Loucy (cell line): Measurements from ENCODE around the gene CLK3.

ENCODE experiments used
- H2AFZ ChIP-seq: fragments of 200-600 bp; sonication (generic); 2 replicates; pipeline ENCODE4 v1.6.0; 2016; ENCODE audit warnings: antibody characterized with exemption, mild to moderate bottlenecking, low read length, moderate library complexity
- H3F3A ChIP-seq: fragments of 200-600 bp; 2 replicates; pipeline ENCODE4 v1.6.0; 2016; ENCODE audit warnings: antibody characterized with exemption, low read depth, mild to moderate bottlenecking
- H3K27me3 ChIP-seq: fragments of 200-600 bp; sonication (generic); 2 replicates; pipeline ENCODE4 v1.6.1; 2014; ENCODE audit warnings: low read length, mild to moderate bottlenecking; ENCODE audit not compliant: insufficient read depth, poor library complexity, severe bottlenecking
- H3K36me3 ChIP-seq: fragments of 200-600 bp; sonication (generic); 2 replicates; pipeline ENCODE4 v1.6.1; 2016; ENCODE audit warnings: low read length; ENCODE audit not compliant: insufficient read depth
- H3K4me1 ChIP-seq: fragments of 200-600 bp; sonication (generic); 2 replicates; pipeline ENCODE4 v1.5.1; 2014; ENCODE audit warnings: low read length, mild to moderate bottlenecking; ENCODE audit not compliant: insufficient read depth, poor library complexity, severe bottlenecking
- H3K4me2 ChIP-seq: fragments of 200-600 bp; sonication (generic); 2 replicates; pipeline ENCODE4 v1.6.0; 2014; ENCODE audit warnings: antibody characterized with exemption, low read length, low read depth, mild to moderate bottlenecking; ENCODE audit not compliant: poor library complexity, severe bottlenecking
- H3K4me3 ChIP-seq: fragments of 200-600 bp; sonication (generic); 2 replicates; pipeline ENCODE4 v1.5.1; 2014; ENCODE audit warnings: low read length, mild to moderate bottlenecking, mixed read lengths; ENCODE audit not compliant: poor library complexity, severe bottlenecking
- H3K79me2 ChIP-seq: fragments of 200-600 bp; sonication (generic); 2 replicates; pipeline ENCODE4 v1.6.1; 2014; ENCODE audit warnings: low read length; ENCODE audit not compliant: insufficient read depth
- H3K9ac ChIP-seq: fragments of 200-600 bp; sonication (generic); 2 replicates; pipeline ENCODE4 v1.6.0; 2014; ENCODE audit warnings: mild to moderate bottlenecking, low read depth, low read length, moderate library complexity; ENCODE audit not compliant: poor library complexity, severe bottlenecking
- H3K9me2 ChIP-seq: fragments of 200-600 bp; sonication (generic); replicated peaks from 2 replicates; pipeline ENCODE4 v1.6.1; 2016; ENCODE audit warnings: low read depth, low read length, mixed read lengths
- H3K9me3 ChIP-seq: fragments of 200-600 bp; sonication (generic); 2 replicates; pipeline ENCODE4 v1.6.1; 2014; ENCODE audit warnings: mild to moderate bottlenecking, antibody characterized with exemption, low read length, low read depth; ENCODE audit not compliant: insufficient read depth
- H4K20me1 ChIP-seq: fragments of 200-600 bp; sonication (generic); 2 replicates; pipeline ENCODE4 v1.6.0; 2014; ENCODE audit warnings: antibody characterized with exemption, low read length, mild to moderate bottlenecking; ENCODE audit not compliant: insufficient read depth, poor library complexity, severe bottlenecking
- EZH2phosphoT487 ChIP-seq: fragments of 200-600 bp; IDR thresholded peaks from 2 replicates; pipeline ENCODE4 v1.6.1; 2018; ENCODE audit warnings: antibody characterized with exemption, mild to moderate bottlenecking, moderate library complexity, borderline replicate concordance
- TF ChIP-seq, protein P1 (sequence below): fragments of 200-600 bp; sonication (generic); conservative IDR thresholded peaks from 2 replicates; pipeline ENCODE4 v1.5.1; 2014; ENCODE audit warnings: mild to moderate bottlenecking, antibody characterized with exemption, low read length

CLK3 gene

DNA sequence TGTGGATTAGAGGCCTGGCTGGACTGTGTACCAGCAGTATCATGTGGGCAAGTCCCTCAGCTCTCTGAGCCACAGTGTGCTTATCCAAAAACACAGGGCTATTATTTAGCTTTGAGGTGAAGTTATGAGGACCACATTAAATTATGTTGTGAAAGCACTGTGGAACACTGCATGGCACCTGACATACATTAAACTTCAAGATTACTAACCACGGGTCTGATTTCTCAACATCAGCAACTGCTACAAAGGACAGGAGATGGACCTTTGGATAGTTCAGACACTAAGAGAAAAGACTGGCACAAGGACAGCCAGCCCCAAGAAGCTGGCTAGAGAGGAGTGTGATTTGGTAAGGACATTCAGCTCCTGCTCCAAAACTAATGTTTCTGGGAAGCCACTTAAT lies 21.3 kb downstream of the CLK3 start:
- Histone ChIP-seq H3K9ac (no peak overlapping the region), H3K79me2 (peaks cover 1% of the 10 kb centered on the region; the same call in 1 of the 2 replicates), H3K27me3 (no peaks in the 10 kb centered on the region), H3F3A (no peaks in the 10 kb centered on the region), H2AFZ (no peak overlapping the region), H3K9me3 (no peaks in the 10 kb centered on the region), H3K9me2 (no peaks in the 10 kb centered on the region), H4K20me1 (no peaks in the 10 kb centered on the region), H3K36me3 (peaks cover 94% of the 10 kb centered on the region; the same call in 1 of the 2 replicates), H3K4me3 (no peak overlapping the region), H3K4me2 (no peak overlapping the region), H3K4me1 (peaks cover 1% of the 10 kb centered on the region)
- TF ChIP-seq EZH2phosphoT487 = no peak
- TF ChIP-seq, protein P1, sequence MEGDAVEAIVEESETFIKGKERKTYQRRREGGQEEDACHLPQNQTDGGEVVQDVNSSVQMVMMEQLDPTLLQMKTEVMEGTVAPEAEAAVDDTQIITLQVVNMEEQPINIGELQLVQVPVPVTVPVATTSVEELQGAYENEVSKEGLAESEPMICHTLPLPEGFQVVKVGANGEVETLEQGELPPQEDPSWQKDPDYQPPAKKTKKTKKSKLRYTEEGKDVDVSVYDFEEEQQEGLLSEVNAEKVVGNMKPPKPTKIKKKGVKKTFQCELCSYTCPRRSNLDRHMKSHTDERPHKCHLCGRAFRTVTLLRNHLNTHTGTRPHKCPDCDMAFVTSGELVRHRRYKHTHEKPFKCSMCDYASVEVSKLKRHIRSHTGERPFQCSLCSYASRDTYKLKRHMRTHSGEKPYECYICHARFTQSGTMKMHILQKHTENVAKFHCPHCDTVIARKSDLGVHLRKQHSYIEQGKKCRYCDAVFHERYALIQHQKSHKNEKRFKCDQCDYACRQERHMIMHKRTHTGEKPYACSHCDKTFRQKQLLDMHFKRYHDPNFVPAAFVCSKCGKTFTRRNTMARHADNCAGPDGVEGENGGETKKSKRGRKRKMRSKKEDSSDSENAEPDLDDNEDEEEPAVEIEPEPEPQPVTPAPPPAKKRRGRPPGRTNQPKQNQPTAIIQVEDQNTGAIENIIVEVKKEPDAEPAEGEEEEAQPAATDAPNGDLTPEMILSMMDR = no peak

DNA sequence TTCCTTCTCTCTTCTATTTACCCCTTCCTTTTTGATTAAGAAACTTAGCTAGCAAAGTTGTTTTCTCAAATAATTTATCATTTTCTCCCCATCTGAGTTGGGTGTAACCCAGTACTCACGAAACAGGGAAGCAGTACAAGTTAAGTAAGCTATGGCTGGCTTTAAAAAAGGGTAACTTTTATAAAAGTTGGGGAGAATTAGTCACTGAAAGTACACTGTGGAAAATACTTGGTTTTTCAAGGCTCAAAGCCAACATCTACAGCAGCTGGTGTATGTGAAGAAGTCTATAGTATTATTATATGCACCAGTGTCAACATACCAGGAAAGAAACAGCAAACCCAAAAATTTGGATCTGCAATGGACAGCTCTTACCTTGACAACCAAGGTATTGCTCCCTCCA lies 25.5 kb downstream of the CLK3 start:
- Histone ChIP-seq H3K9ac (no peak overlapping the region), H2AFZ (no peak overlapping the region), H3K79me2 (peaks cover 7% of the 10 kb centered on the region; the same call in 1 of the 2 replicates), H3K36me3 (peaks cover 62% of the 10 kb centered on the region; the same call in 1 of the 2 replicates), H3K4me1 (peaks cover 19% of the 10 kb centered on the region), H3K27me3 (no peaks in the 10 kb centered on the region), H3F3A (no peaks in the 10 kb centered on the region), H3K9me3 (no peaks in the 10 kb centered on the region), H4K20me1 (no peaks in the 10 kb centered on the region), H3K9me2 (no peaks in the 10 kb centered on the region), H3K4me2 (no peak overlapping the region), H3K4me3 (no peak overlapping the region)
- TF ChIP-seq EZH2phosphoT487 = no peak
- TF ChIP-seq, protein P1 = no peak

DNA sequence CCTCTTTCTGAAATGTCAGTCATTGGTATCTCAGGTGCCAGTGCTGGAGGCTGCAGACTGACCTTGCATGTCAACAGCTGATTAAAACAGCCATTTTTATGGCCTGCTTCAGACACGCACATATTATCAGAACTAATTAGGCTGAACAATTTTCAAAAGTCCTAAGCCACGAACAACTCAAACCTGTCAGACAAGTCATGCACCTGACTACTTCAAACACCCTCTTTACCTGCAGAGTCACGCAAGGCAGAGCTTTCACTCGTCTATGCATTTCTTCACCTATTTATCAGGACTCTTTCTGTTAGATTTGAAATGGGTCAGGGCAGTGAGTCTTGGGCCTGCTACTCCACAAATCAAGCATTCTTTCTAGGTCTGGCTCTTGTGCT lies 26.7 kb downstream of the CLK3 start:
- peak overlapping the region; percentile 10 for H3K4me2 ChIP-seq
- H3K36me3 ChIP-seq = peaks cover 50% of the 10 kb centered on the region; the same call in 1 of the 2 replicates
- no peaks in the 10 kb centered on the region for H3K9me3 ChIP-seq
- H3K9ac ChIP-seq = peak overlapping the region; percentile 21
- H4K20me1 ChIP-seq = no peaks in the 10 kb centered on the region
- no peaks in the 10 kb centered on the region for H3F3A ChIP-seq
- no peaks in the 10 kb centered on the region for H3K27me3 ChIP-seq
- no peak overlapping the region for H2AFZ ChIP-seq
- H3K9me2 ChIP-seq = no peaks in the 10 kb centered on the region
- no peak overlapping the region for H3K4me3 ChIP-seq
- TF ChIP-seq, protein P1 = no peak
- no peak for TF ChIP-seq EZH2phosphoT487
- H3K4me1 ChIP-seq = peaks cover 19% of the 10 kb centered on the region
- peaks cover 7% of the 10 kb centered on the region for H3K79me2 ChIP-seq
